Parathyroid adenoma (tissue), 2 donors: Measurements from ENCODE around the gene VPS26C.
A peak's percentile ranks its signal among the peaks of the same experiment; 100 is the strongest.

ENCODE experiments used
- H2AFZ ChIP-seq: fragments of 300-600 bp; sonication (generic); one replicate; pipeline ENCODE4 v1.7.0; 2017; ENCODE audit warnings: antibody characterized with exemption, mild to moderate bottlenecking
- H3K27ac ChIP-seq: fragments of 300-600 bp; sonication (generic); one replicate; pipeline ENCODE4 v1.7.0; 2017
- H3K27me3 ChIP-seq: fragments of 300-600 bp; sonication (generic); one replicate; pipeline ENCODE4 v1.7.0; 2017; ENCODE audit warnings: low read length; ENCODE audit not compliant: control insufficient read depth, insufficient read depth
- H3K36me3 ChIP-seq: fragments of 300-600 bp; sonication (generic); one replicate; pipeline ENCODE4 v1.7.0; 2017; ENCODE audit warnings: low read length; ENCODE audit not compliant: control insufficient read depth, insufficient read depth
- H3K4me1 ChIP-seq: fragments of 300-600 bp; sonication (generic); one replicate; pipeline ENCODE4 v1.7.0; 2017; ENCODE audit warnings: control low read depth
- H3K4me2 ChIP-seq: fragments of 300-600 bp; sonication (generic); one replicate; pipeline ENCODE4 v1.7.0; 2017; ENCODE audit warnings: low read length
- H3K4me3 ChIP-seq: fragments of 300-600 bp; sonication (generic); one replicate; pipeline ENCODE4 v1.7.0; 2017; ENCODE audit warnings: low read depth, low read length
- H3K79me2 ChIP-seq: fragments of 300-600 bp; sonication (generic); one replicate; pipeline ENCODE4 v1.7.0; 2017; ENCODE audit warnings: control low read depth
- H3K9ac ChIP-seq: fragments of 300-600 bp; sonication (generic); one replicate; pipeline ENCODE4 v1.7.0; 2017; ENCODE audit warnings: mild to moderate bottlenecking
- H3K9me3 ChIP-seq: fragments of 300-600 bp; sonication (generic); one replicate; pipeline ENCODE4 v1.7.0; 2017; ENCODE audit warnings: low read length; ENCODE audit not compliant: control insufficient read depth
- TF ChIP-seq, protein P1 (sequence below): fragments of 300-600 bp; sonication (generic); IDR thresholded peaks from one replicate; pipeline ENCODE4 v1.7.0; 2017; ENCODE audit warnings: antibody characterized with exemption, mild to moderate bottlenecking
- donor health status: primary hyperparathyroidism.

The VPS26C gene

DNA sequence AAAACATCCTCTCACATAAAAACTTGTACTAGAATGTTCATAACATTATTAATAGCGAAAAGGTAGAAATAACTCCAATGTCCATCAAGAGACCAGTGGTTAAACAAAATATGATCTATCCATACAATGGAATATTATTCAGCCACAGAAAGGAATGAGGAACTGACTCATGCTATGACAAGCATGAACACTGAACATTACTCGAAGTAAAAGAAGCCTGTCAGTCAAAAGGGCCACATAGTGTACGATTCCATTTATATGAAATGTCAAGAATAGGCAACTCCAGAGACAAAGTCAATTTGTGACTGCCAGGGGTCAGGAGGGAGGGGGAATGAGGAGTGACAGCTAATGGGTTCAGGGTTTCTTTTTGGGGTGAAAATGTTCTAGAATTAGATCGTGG, 2.3 kb downstream of the VPS26C start:
- Histone ChIP-seq H3K9ac (no peak overlapping the region), H3K4me1 (peaks cover 2% of the 10 kb centered on the region), H3K27me3 (no peaks in the 10 kb centered on the region), H3K4me2 (no peak overlapping the region), H3K79me2 (peaks cover 13% of the 10 kb centered on the region), H2AFZ (no peak overlapping the region), H3K4me3 (no peak overlapping the region), H3K36me3 (no peaks in the 10 kb centered on the region), H3K9me3 (no peaks in the 10 kb centered on the region), H3K27ac (no peak overlapping the region)
- TF ChIP-seq, protein P1, sequence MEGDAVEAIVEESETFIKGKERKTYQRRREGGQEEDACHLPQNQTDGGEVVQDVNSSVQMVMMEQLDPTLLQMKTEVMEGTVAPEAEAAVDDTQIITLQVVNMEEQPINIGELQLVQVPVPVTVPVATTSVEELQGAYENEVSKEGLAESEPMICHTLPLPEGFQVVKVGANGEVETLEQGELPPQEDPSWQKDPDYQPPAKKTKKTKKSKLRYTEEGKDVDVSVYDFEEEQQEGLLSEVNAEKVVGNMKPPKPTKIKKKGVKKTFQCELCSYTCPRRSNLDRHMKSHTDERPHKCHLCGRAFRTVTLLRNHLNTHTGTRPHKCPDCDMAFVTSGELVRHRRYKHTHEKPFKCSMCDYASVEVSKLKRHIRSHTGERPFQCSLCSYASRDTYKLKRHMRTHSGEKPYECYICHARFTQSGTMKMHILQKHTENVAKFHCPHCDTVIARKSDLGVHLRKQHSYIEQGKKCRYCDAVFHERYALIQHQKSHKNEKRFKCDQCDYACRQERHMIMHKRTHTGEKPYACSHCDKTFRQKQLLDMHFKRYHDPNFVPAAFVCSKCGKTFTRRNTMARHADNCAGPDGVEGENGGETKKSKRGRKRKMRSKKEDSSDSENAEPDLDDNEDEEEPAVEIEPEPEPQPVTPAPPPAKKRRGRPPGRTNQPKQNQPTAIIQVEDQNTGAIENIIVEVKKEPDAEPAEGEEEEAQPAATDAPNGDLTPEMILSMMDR: no peak

DNA sequence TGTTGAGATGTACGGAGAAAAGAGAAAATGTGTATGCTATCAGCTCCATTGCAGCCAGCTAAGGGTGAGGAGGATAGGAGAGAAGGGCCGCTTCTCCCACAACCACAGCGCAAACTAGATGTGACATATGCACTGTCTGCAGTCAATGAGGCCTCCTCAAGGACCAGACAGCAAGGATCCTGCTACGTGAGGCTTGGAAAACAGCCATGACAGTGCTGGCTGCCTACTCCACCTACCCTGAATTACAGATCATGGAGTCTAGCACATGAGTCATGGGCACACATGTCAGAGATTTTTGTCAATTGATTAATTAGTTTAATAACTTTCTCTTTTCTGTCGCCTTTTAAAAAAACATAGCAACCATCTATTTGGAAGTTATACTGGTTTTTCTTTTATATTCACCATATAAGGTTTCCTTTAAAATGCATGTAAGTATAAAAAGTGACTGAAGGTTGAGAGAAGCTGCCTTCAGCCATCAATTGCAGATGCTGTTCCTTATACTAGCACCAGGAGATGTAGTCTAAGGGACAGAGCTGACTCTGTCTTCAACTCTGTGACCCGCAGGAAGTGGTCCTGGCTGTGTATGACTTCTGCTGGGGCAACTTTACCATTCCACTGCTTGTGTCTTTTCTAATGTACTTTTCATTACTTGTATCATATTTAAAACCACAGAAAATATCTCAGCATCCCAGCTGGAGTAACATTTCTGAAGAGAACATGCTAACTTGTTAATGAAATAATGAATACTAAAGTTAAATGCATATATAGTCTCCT, 3.1 kb downstream of the VPS26C start:
- Histone ChIP-seq H3K4me1 (peaks cover 2% of the 10 kb centered on the region), H3K4me2 (no peak overlapping the region), H2AFZ (no peak overlapping the region), H3K9ac (no peak overlapping the region), H3K9me3 (no peaks in the 10 kb centered on the region), H3K4me3 (no peak overlapping the region), H3K79me2 (peaks cover 13% of the 10 kb centered on the region), H3K36me3 (no peaks in the 10 kb centered on the region), H3K27ac (no peak overlapping the region), H3K27me3 (no peaks in the 10 kb centered on the region)
- TF ChIP-seq, protein P1: no peak

DNA sequence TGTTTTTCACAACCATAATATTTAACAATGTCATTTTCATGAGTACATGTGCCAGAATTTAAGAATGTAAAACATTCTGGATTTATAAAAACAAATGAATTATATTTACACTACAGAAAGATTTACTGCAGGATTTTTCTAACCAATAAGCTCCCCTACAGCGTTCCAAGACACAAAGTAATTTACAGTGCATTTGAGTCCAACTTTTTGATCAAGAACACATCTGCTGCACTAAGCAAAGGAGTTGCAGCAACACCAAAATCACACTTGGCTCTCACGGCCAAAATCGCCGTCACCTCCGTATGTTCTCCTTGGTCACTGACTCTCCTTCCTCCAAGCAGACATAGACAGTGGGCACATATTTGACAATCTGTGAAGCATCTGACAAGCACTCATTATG, 7.7 kb downstream of the VPS26C start:
- Histone ChIP-seq H3K36me3 (no peaks in the 10 kb centered on the region), H3K4me2 (no peak overlapping the region), H3K9me3 (no peaks in the 10 kb centered on the region), H3K27me3 (no peaks in the 10 kb centered on the region), H3K4me1 (no peaks in the 10 kb centered on the region), H3K79me2 (peaks cover 5% of the 10 kb centered on the region), H3K4me3 (no peak overlapping the region), H2AFZ (no peak overlapping the region), H3K27ac (no peak overlapping the region), H3K9ac (no peak overlapping the region)
- TF ChIP-seq, protein P1: no peak

DNA sequence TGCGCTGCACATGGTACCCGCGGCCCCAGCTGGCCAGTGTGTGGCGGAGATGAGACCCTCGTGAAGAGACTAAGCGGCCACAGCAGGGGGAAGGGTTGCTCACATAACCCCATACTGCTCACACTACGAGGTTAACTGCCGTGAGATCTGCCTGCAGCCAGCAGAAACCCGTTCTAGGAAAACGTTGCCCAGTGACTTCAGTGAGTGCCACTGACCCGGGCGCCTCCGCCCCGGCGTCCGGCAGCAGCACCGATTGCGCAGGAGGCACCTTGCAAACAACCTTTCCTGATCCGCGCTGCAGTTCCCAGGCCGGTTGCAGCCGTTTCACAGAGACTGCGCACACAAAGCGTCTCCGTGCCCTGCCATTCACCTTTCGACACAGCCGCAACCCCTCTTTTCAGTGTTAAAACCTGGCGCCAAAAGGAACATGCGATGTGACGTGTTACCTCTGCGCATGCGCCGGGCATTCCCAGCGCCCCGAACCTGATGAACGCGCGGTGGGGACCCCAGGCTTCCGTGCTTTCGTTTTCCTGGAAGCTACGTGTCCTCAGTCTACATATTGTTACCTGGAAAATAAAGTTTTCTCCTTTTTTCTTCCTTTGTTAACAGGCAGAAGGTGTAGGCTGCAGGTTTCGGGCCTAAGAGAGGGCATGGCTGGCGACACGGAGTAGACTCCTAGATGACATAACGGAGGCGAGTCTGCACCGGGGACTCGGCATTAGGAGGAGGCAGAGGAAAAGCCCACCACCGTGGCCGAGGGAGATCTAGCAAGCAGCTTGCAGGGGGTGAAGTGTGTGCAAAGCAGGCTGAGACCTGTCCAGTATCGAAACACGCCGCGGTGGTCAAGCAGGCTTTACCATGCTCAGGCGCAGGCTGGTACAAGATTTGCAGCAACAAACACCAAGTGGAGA, 8.9 kb downstream of the VPS26C start:
- no peaks in the 10 kb centered on the region for H3K4me1 ChIP-seq
- H3K27ac ChIP-seq: peak overlapping the region; percentile 54
- TF ChIP-seq, protein P1: no peak
- H3K36me3 ChIP-seq: no peaks in the 10 kb centered on the region
- H3K4me3 ChIP-seq: peak overlapping the region; percentile 37
- H3K79me2 ChIP-seq: peaks cover 10% of the 10 kb centered on the region
- H2AFZ ChIP-seq: peak overlapping the region; percentile 72
- no peaks in the 10 kb centered on the region for H3K9me3 ChIP-seq
- H3K9ac ChIP-seq: no peak overlapping the region
- no peaks in the 10 kb centered on the region for H3K27me3 ChIP-seq
- peak overlapping the region; percentile 40 for H3K4me2 ChIP-seq
